Fibroblast of mammary gland (primary cell): ENCODE results near the gene RGS9.

ENCODE experiments used
- DNase-seq: peaks from one replicate; pipeline ENCODE4 v3.0.0-alpha.2; 2010; ENCODE audit warnings: low read depth
- H3K4me3 ChIP-seq: 2 replicates; pipeline ENCODE4 v1.5.1; 2011; ENCODE audit warnings: low read depth, mild to moderate bottlenecking, low read length, moderate library complexity; ENCODE audit not compliant: control insufficient read depth
- CTCF ChIP-seq: conservative IDR thresholded peaks from 2 replicates; pipeline ENCODE4 v1.5.1; 2011; ENCODE audit warnings: low read depth, low read length, inconsistent platforms; ENCODE audit not compliant: control insufficient read depth, insufficient read depth

RGS9 gene

DNA sequence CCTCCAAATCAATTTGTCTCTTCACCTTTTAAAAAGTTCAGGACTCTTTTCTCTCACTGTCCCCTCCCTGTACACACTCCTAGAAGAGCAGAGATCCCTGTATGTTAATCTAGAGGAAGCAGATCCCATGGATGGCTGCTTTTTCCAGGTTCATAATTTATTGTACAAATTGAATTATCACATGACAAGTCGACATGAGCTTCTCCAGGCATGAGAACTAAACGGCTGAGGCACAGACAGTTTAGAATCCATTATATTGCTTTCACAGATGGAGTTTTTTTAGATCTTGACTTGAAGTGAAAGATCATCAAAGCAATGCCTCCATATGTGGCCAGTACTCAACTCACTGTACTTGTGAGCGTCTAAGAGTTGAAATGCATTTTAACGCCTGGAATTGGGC lies 47.9 kb downstream of the RGS9 start:
- no peak overlapping the region for H3K4me3 ChIP-seq
- DNase-seq, result no peak
- TF ChIP-seq CTCF, result no peak

DNA sequence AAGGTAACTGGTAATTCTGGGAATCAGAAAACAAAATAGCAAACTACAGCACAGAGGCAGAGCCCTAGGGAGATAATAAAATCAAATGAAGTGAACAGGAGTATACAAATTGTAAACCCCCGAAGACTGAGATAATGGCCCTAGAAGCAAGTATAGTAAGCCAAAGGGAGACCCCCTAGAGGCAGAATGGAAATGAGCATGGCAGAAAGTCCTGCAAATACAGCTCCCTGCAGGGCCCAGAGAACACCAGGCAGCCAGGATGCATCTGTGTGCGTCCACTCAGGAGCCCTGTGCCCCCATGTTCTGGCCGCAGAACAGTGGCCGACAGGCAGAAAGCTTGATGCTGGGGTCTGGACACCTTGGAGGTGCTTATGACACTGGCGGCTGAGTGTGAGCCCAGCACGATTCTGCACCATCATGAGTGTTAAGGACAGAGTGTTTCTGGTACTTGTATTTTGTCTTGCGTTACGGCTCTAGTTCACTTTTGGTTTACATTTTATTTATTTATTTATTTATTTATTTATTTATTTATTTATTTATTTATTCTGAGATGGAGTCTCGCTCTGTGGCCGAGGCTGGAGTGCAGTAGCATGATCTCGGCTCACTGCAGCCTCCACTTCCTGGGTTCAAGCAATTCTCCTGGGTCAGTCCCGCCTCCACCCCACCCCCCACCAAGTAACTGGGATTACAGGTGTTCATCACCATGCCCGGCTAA lies 48.7 kb downstream of the RGS9 start:
- no peak for DNase-seq
- no peak overlapping the region for H3K4me3 ChIP-seq
- TF ChIP-seq CTCF, result no peak

GRCh38 chr17:65190467-65191097 lies 53.4 kb downstream of the RGS9 start:
- no peak for TF ChIP-seq CTCF
- H3K4me3 ChIP-seq, result no peak overlapping the region
- DNase-seq, result peak; percentile 68

DNA sequence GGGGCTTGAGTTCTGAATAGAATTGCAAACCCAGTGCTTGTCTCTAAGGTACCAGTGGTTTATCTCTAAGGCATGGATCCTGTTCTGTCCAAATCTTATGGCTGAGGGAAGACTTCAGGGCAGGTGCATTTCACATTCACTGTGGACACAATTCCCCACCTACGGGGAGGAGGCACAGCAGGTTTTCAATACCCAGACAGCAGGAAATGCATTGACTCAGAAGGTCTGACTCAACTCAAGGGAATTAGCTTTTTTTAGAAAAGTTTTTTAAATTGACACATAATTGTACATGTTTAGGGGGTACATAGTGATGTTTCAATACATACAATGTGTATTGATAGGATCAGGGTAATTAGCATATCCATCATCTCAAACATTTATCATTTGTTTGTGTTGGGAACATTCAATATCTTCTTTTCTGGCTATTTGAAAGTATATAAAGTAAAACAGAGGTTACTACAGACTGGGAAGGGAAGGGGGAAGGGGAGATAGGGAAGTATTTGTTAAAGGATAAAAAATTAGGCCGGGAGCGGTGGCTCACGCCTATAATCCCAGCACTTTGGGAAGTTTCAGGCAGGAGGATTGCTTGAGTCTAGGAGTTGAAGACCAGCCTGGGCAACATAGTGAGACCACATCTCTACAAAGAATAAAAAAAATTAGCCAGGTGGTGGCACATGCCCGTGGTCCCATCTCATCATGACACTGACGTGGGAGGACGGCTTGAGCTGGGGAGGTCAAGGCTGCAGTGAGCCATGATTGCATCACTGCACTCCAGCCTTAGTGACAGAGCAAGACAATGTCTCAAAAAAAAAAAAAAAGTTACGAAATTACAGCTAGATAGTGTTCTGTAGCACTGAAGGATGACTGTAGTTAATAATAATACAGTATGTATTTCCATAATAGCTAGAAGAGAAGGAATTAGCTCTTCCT lies 54.9 kb downstream of the RGS9 start:
- no peak overlapping the region for H3K4me3 ChIP-seq
- no peak for TF ChIP-seq CTCF
- DNase-seq, result peak; percentile 54

GRCh38 chr17:65193305-65193704 lies 56.1 kb downstream of the RGS9 start:
- H3K4me3 ChIP-seq, result no peak overlapping the region
- no peak for TF ChIP-seq CTCF
- DNase-seq, result no peak

- no peak for DNase-seq
- no peak overlapping the region for H3K4me3 ChIP-seq
- TF ChIP-seq CTCF, result no peak
Observed at GRCh38 chr17:65193716-65194293, 56.6 kb downstream of the RGS9 start.
